H1 (cell line): ENCODE results near the gene TRIM32. TPM values are rescaled to one million over a fixed set of nuclear protein-coding genes. Genes with fewer than 3 reads are reported as not detected.

Experiments
- CBX5 ChIP-seq: fragments of 300-800, 300-1000 bp; sonication (generic); IDR thresholded peaks from 2 replicates; pipeline ENCODE4 v1.7.1; 2016; ENCODE audit warnings: antibody characterized with exemption, low read length, low read depth
- EZH2 ChIP-seq: fragments of 200-600 bp; sonication (generic); IDR thresholded peaks from 2 replicates; pipeline ENCODE4 v1.7.1; 2012; ENCODE audit warnings: low read depth, mild to moderate bottlenecking, moderate library complexity, low read length, inconsistent platforms; ENCODE audit not compliant: severe bottlenecking
- SIRT6 ChIP-seq: IDR thresholded peaks from one replicate; pipeline ENCODE4 v1.7.1; 2012; ENCODE audit warnings: low read length, inconsistent platforms
- TAF1 ChIP-seq: IDR thresholded peaks from 2 replicates; pipeline ENCODE4 v1.6.1; 2011; ENCODE audit warnings: mild to moderate bottlenecking, low read depth, low read length
- polyA plus RNA-seq, 7 experiments: library from polyadenylated mRNA; depleted of rRNA in 3 of 7; stranded (reverse) in 5 of 7; unstranded in 2 of 7; fragments of >200 nt in 5 of 7; fragments of 200-250 nt in 2 of 7; gene quantifications; 1 replicate in 5 of 7; 2 replicates in 1 of 7; 4 replicates in 1 of 7; pipeline versions ENCODE4 v1.2.1 to v1.2.3, GENCODE V29; 2011 to 2013; ENCODE audit warnings: missing spikeins in 2 of 7, mixed read lengths in 2 of 7
- total RNA-seq: library from RNA; stranded (reverse); fragmentation: NEBNext Ultra II Directional; extraction: Animal tissue kit (Norgen Biotek cat#: 25700); gene quantifications from 2 replicates; pipeline ENCODE4 v1.2.1, GENCODE V29; 2021

Gene TRIM32
- total and polyA plus RNA-seq, 2 of the 8 experiments (the other 6 are each of a cell fraction or from before 2014, with no cell fraction given), result 10.5 to 17.3 TPM

GRCh38 chr9:116703634-116704033 is 16.5 kb downstream of the TRIM32 start (continued):
- TF ChIP-seq TAF1 (no peak), CBX5 (no peak), EZH2 (no peak), SIRT6 (no peak)
- TF ChIP-seq, all 59 proteins: peak for 0
